Inferior parietal cortex (tissue), 1 donor: ENCODE results near the gene SLCO1A2.
"Not testable (repeated sequence)": the region's sequence is repeated elsewhere in the genome, so short reads cannot be mapped to it uniquely, and the experiment has no call there.

Experiments used
- DNase-seq: peaks from one replicate; pipeline ENCODE4 v3.0.0-alpha.2; 2016; ENCODE audit errors: extremely low spot score

The SLCO1A2 gene

GRCh38 chr12:21334771-21335325 lies at the start of gene SLCO1A2:
Gene SLCO1A2 (minus strand): TSS chr12:21334917. CDS start chr12:21334647, 270 bp downstream.
- no peak for DNase-seq

- DNase-seq = no peak
Observed at GRCh38 chr12:21384261-21384660, 49.5 kb upstream of the SLCO1A2 start.

DNA sequence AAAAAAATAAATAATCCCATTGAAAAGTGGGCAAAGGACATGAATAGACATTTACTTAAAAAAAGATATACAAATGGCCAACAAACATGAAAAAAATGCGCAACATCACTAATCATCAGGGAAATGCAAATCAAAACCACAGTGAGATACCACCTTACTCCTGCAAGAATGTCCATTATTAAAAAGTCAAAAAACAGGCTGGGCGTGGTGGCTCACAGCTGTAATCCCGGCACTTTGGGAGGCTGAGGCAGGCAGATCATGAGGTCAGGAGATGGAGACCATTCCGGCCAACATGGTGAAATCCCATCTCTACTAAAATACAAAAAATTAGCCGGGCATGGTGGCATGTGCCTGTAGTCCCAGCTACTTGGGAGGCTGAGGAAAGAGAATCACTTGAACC lies 46.6 kb upstream of the SLCO1A2 start:
- not testable (repeated sequence) for DNase-seq

GRCh38 chr12:21379218-21379617 lies 44.5 kb upstream of the SLCO1A2 start:
- no peak for DNase-seq

- no peak for DNase-seq
Observed at GRCh38 chr12:21372602-21373001, 37.9 kb upstream of the SLCO1A2 start, which contains the start of gene IAPP. Gene IAPP (plus strand): TSS chr12:21372902. CDS start chr12:21373352, 450 bp downstream.

DNA sequence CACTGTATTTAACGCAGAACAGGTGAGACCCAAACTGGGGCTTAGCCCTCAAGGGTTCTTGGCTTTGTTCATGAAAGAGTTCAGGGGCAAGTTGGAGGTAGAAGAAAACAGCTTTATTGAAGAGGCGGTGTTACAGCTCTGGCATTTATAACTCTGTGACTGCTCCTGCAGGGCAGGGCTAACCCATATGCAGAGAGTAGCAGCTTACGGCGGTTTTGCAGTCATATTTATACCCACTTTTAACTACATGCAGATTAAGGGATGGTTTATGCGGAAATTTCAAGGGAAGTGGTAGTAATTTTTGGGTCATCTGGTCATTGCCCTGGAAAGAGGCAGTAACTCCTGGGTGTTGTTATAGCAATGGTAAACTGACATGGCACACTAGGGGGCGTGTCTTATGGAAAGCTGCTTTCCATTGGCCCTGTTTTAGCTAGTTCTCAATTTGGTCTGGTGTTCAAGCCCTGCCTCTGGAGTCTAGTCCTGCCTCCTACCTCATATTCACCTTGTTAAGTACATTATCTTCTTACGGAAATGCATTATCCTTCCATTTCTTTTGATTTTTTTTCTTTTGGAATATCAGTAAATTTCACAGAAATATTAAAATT lies 36.2 kb upstream of the SLCO1A2 start:
- DNase-seq = no peak

- no peak for DNase-seq
Observed at GRCh38 chr12:21369141-21369980, 34.6 kb upstream of the SLCO1A2 start.

DNA sequence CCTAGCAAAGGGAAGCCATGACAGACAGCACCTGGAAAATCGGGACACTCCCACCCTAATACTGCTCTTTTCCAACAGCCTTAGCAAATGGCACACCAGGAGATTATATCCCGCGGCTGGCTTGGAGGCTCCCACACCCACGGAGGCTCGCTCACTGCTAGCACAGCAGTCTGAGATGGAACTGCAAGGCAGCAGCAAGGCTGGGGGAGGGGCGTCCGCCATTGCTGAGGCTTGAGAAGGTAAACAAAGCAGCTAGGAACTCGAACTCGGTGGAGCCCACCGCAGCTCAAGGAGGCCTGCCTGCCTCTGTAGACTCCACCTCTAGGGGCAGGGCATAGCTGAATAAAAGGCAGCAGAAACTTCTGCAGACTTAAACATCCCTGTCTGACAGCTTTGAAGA lies 25.9 kb upstream of the SLCO1A2 start:
- not testable (repeated sequence) for DNase-seq

DNA sequence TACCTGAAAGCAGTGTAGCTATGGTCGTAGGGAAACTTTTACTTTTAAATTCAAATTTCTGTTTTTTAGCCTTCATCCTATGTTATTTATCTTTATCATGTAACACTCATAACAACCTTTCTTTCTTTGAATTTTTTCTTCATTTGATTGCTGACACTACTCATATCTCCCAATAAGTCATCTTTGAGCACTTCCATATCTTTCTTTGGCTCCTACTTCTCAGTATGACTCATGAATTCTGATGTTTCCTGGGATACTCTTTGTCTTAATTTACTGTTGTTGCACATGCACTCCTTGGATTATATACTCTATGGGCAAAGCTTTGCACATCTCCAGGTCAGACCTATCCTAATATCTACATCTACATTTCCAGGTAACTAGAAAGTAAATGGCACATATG lies 19.9 kb upstream of the SLCO1A2 start:
- DNase-seq = no peak

DNA sequence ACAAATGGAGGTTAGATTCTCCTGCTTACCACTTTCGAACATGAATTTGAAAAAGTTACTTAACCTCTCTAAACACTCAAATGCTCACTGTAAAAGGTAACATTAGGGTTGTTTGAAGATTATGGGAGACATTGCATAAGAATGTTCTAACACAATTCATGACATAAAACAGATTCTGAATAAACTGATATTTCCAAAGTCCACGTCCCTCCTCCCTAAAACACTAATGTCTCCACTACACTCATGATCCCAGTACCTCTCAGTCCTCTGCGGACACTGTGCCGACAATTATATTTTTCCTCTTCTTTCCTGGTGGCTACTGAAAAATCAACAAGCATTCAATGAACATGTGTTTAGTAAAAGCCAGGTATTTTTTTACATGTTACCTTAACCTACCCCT lies 19.2 kb upstream of the SLCO1A2 start:
- no peak for DNase-seq

GRCh38 chr12:21353487-21353886 lies 18.8 kb upstream of the SLCO1A2 start:
- DNase-seq = no peak

GRCh38 chr12:21350975-21351374 lies 16.3 kb upstream of the SLCO1A2 start:
- no peak for DNase-seq

- no peak for DNase-seq
Observed at GRCh38 chr12:21346542-21347205, 12.0 kb upstream of the SLCO1A2 start.

GRCh38 chr12:21343636-21344035 lies 8.9 kb upstream of the SLCO1A2 start:
- DNase-seq = no peak

- DNase-seq = no peak
Observed at GRCh38 chr12:21341769-21342168, 7.1 kb upstream of the SLCO1A2 start.

DNA sequence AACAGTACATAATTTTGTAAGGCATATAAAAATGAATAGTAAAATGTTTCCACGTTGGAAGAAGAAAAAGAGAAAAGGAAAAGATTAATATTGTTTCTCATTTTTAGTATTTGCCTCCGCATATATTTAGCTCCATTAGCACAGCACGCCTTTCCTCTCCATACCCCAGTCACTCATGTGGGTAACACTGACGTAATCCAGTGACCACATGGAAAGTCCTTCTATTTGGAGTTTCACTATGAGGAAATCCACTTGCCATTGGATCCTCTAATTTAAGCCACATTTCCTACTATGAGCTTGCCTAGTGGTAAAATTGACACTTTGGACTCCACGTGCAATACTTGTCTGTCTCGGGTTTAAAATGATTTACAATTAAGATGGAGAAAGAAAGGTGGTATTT lies 5.7 kb upstream of the SLCO1A2 start:
- no peak for DNase-seq

DNA sequence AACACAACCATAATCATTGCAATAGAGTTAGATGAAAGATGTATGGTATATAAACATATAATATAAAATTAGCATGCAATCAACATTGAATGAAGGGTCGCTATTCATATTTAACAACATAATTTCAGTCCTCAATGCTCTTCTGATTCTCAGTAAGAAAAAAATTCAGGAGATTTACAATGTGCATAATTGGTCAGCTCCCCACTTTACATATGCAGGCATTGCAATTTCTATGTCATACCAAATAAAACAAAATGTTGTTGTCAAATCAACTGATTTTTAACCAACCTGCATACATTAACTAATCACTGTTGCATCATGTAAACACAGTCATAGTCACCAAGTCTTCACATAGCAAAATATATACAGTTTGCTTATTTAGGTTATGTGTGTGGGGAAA lies 5.2 kb upstream of the SLCO1A2 start:
- DNase-seq = no peak

GRCh38 chr12:21337959-21338744 lies 3.4 kb upstream of the SLCO1A2 start:
- peak; percentile 32 for DNase-seq

- peak; percentile 78 for DNase-seq
Observed at GRCh38 chr12:21337453-21337852, 2.7 kb upstream of the SLCO1A2 start.

DNA sequence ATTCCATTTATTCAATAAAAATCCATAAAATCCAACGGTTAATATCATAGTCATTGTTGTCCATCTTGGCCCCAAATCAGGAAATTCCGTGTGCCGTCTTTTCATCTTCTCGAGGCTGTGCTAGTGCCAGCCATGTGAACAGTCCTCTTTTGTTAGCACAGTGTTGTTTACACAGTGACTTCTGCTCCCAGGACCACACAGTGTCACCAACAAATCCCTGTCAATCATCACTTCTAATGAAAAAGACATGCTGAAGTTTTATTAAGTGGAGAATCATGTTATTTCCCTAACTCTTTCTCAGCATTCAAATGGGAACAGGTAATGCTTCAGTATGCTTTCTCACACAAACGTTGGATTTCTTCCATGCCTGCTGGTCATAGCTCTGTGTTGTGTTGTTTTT lies 1.9 kb upstream of the SLCO1A2 start:
- peak; percentile 80 for DNase-seq

- no peak for DNase-seq
Observed at GRCh38 chr12:21330682-21331253, 3.9 kb downstream of the SLCO1A2 start.
